Neural crest cell (in vitro differentiated cells): Measurements from ENCODE around the gene ZNF444. TPM values are rescaled to one million over a fixed set of nuclear protein-coding genes. Genes with fewer than 3 reads are reported as not detected.
"Not testable (repeated sequence)": the region's sequence is repeated elsewhere in the genome, so short reads cannot be mapped to it uniquely, and the experiment has no call there.

Source experiments
- DNase-seq: peaks from one replicate; pipeline ENCODE4 v3.0.0; 2021; ENCODE audit warnings: low read depth, mixed read lengths, low spot score
- H3K27ac Mint-ChIP-seq: one replicate; pipeline ENCODE4 v1.8.0; 2021; ENCODE audit warnings: mild to moderate bottlenecking, mixed read lengths; ENCODE audit not compliant: unreplicated experiment
- H3K27me3 Mint-ChIP-seq: 2 replicates; pipeline ENCODE4 v1.8.0; 2021; ENCODE audit warnings: low read depth, mild to moderate bottlenecking, mixed read lengths
- H3K36me3 Mint-ChIP-seq: 2 replicates; pipeline ENCODE4 v1.8.0; 2021; ENCODE audit warnings: low read depth, mild to moderate bottlenecking, mixed read lengths
- H3K4me1 Mint-ChIP-seq: 2 replicates; pipeline ENCODE4 v1.8.0; 2021; ENCODE audit warnings: mixed read lengths
- H3K4me3 Mint-ChIP-seq: one replicate; pipeline ENCODE4 v1.8.0; 2021; ENCODE audit warnings: mild to moderate bottlenecking, mixed read lengths
- H3K9me3 Mint-ChIP-seq: 2 replicates; pipeline ENCODE4 v1.8.0; 2021; ENCODE audit warnings: mixed read lengths
- CTCF ChIP-seq: fragments of 200-600 bp; sonication (generic); conservative IDR thresholded peaks from 2 replicates; pipeline ENCODE4 v1.5.0; 2021; ENCODE audit warnings: antibody characterized with exemption, mild to moderate bottlenecking
- total RNA-seq: library from RNA; stranded (reverse); gene quantifications from 2 replicates; pipeline ENCODE4 v1.2.1, GENCODE V29; 2021

ZNF444 gene
- total RNA-seq, 1 donor from 2014 or later: 51.5 TPM

- Mint-ChIP-seq H3K36me3 (peaks cover 34% of the 10 kb centered on the region), H3K27ac (no peak overlapping the region), H3K4me1 (no peaks in the 10 kb centered on the region), H3K9me3 (peaks cover 11% of the 10 kb centered on the region), H3K4me3 (no peak overlapping the region), H3K27me3 (no peaks in the 10 kb centered on the region)
- no peak for TF ChIP-seq CTCF
- no peak for DNase-seq
Measured at GRCh38 chr19:56096665-56097064, 44.4 kb upstream of the ZNF444 start.

- peaks cover 11% of the 10 kb centered on the region for H3K9me3 Mint-ChIP-seq
- no peaks in the 10 kb centered on the region for H3K27me3 Mint-ChIP-seq
- H3K36me3 Mint-ChIP-seq: peaks cover 34% of the 10 kb centered on the region
- H3K4me1 Mint-ChIP-seq: no peaks in the 10 kb centered on the region
- H3K27ac Mint-ChIP-seq: no peak overlapping the region
- no peak overlapping the region for H3K4me3 Mint-ChIP-seq
- TF ChIP-seq CTCF: no peak
- no peak for DNase-seq
Measured at GRCh38 chr19:56097306-56097705, 43.8 kb upstream of the ZNF444 start.

GRCh38 chr19:56097776-56098175 lies 43.3 kb upstream of the ZNF444 start:
- DNase-seq: no peak
- H3K9me3 Mint-ChIP-seq: peaks cover 9% of the 10 kb centered on the region
- H3K4me1 Mint-ChIP-seq: no peaks in the 10 kb centered on the region
- no peak overlapping the region for H3K4me3 Mint-ChIP-seq
- TF ChIP-seq CTCF: no peak
- H3K36me3 Mint-ChIP-seq: peaks cover 31% of the 10 kb centered on the region
- H3K27me3 Mint-ChIP-seq: no peaks in the 10 kb centered on the region
- H3K27ac Mint-ChIP-seq: no peak overlapping the region

- H3K4me1 Mint-ChIP-seq, H3K9me3 Mint-ChIP-seq, H3K27ac Mint-ChIP-seq, DNase-seq, H3K4me3 Mint-ChIP-seq, H3K27me3 Mint-ChIP-seq: not testable (repeated sequence)
- peaks cover 26% of the 10 kb centered on the region for H3K36me3 Mint-ChIP-seq
Measured at GRCh38 chr19:56098237-56098636, 42.9 kb upstream of the ZNF444 start.

- Mint-ChIP-seq H3K27me3 (no peaks in the 10 kb centered on the region), H3K4me3 (no peak overlapping the region), H3K27ac (no peak overlapping the region), H3K4me1 (no peaks in the 10 kb centered on the region), H3K36me3 (peaks cover 19% of the 10 kb centered on the region), H3K9me3 (no peaks in the 10 kb centered on the region)
- DNase-seq: no peak
- no peak for TF ChIP-seq CTCF
Measured at GRCh38 chr19:56098731-56099568, 42.1 kb upstream of the ZNF444 start.
